H9 (cell line): ENCODE measurements around the gene STIMATE. TPM values are rescaled to one million over a fixed set of nuclear protein-coding genes. Genes with fewer than 3 reads are reported as not detected.

Experiments
- DNase-seq: peaks from one replicate; pipeline ENCODE4 v3.0.0-alpha.2; 2017
- H2AFZ ChIP-seq: one replicate; pipeline ENCODE4 v1.6.1; 2013; ENCODE audit warnings: mild to moderate bottlenecking, low read length, control low read depth, moderate library complexity
- H2AK5ac ChIP-seq: 2 replicates; pipeline ENCODE4 v1.6.1; 2013; ENCODE audit warnings: low read length, control low read depth, mixed read lengths; ENCODE audit not compliant: insufficient read length
- H2BK120ac ChIP-seq: one replicate; pipeline ENCODE4 v1.6.1; 2013; ENCODE audit warnings: low read depth, mild to moderate bottlenecking, low read length, control low read depth, inconsistent platforms; ENCODE audit not compliant: poor library complexity, severe bottlenecking
- H2BK12ac ChIP-seq: 2 replicates; pipeline ENCODE4 v1.6.1; 2013; ENCODE audit warnings: low read length, control low read depth, mixed read lengths, low read depth; ENCODE audit not compliant: insufficient read length
- H2BK15ac ChIP-seq: 2 replicates; pipeline ENCODE4 v1.6.1; 2013; ENCODE audit warnings: low read depth, low read length, control low read depth
- H2BK20ac ChIP-seq: one replicate; pipeline ENCODE4 v1.6.1; 2013; ENCODE audit warnings: low read depth, mild to moderate bottlenecking, low read length, control low read depth, inconsistent platforms; ENCODE audit not compliant: poor library complexity, severe bottlenecking
- H2BK5ac ChIP-seq: 2 replicates; pipeline ENCODE4 v1.6.1; 2013; ENCODE audit warnings: low read length, control low read depth, mixed read lengths; ENCODE audit not compliant: insufficient read length
- H3K14ac ChIP-seq: 2 replicates; pipeline ENCODE4 v1.6.1; 2013; ENCODE audit warnings: low read length, control low read depth; ENCODE audit not compliant: insufficient read depth
- H3K18ac ChIP-seq: 2 replicates; pipeline ENCODE4 v1.6.1; 2013; ENCODE audit warnings: low read depth, mild to moderate bottlenecking, mixed read lengths, low read length, control low read depth; ENCODE audit not compliant: insufficient read length
- H3K23ac ChIP-seq: 2 replicates; pipeline ENCODE4 v1.6.1; 2013; ENCODE audit warnings: low read length, control low read depth, mixed read lengths, low read depth; ENCODE audit not compliant: insufficient read length
- H3K23me2 ChIP-seq: 2 replicates; pipeline ENCODE4 v1.6.1; 2013; ENCODE audit warnings: low read depth, mild to moderate bottlenecking, mixed read lengths, low read length, control low read depth; ENCODE audit not compliant: insufficient read length, poor library complexity, severe bottlenecking
- H3K27ac ChIP-seq: 2 replicates; pipeline ENCODE4 v1.5.1; 2013; ENCODE audit warnings: low read length, control low read depth, mixed read lengths, low read depth; ENCODE audit not compliant: insufficient read length
- H3K27me3 ChIP-seq: 2 replicates; pipeline ENCODE4 v1.6.1; 2013; ENCODE audit warnings: low read length, control low read depth, inconsistent platforms; ENCODE audit not compliant: insufficient read depth
- H3K4ac ChIP-seq: 2 replicates; pipeline ENCODE4 v1.6.1; 2013; ENCODE audit warnings: low read depth, mild to moderate bottlenecking, control low read depth, inconsistent platforms, low read length, moderate library complexity
- H3K4me1 ChIP-seq: 2 replicates; pipeline ENCODE4 v1.6.1; 2013; ENCODE audit warnings: low read length, control low read depth, inconsistent platforms; ENCODE audit not compliant: insufficient read depth
- H3K4me2 ChIP-seq: 2 replicates; pipeline ENCODE4 v1.6.1; 2013; ENCODE audit warnings: low read length, control low read depth, mixed read lengths; ENCODE audit not compliant: insufficient read length, insufficient read depth
- H3K56ac ChIP-seq: 2 replicates; pipeline ENCODE4 v1.6.1; 2013; ENCODE audit warnings: low read depth, mild to moderate bottlenecking, mixed read lengths, low read length, control low read depth; ENCODE audit not compliant: insufficient read length
- H3K79me1 ChIP-seq: 2 replicates; pipeline ENCODE4 v1.6.1; 2013; ENCODE audit warnings: low read depth, mild to moderate bottlenecking, moderate library complexity, low read length, control low read depth, inconsistent platforms; ENCODE audit not compliant: insufficient read depth, poor library complexity, severe bottlenecking
- H3K79me2 ChIP-seq: 2 replicates; pipeline ENCODE4 v1.6.1; 2013; ENCODE audit warnings: low read length, control low read depth, inconsistent platforms; ENCODE audit not compliant: insufficient read depth
- H3K9ac ChIP-seq: 2 replicates; pipeline ENCODE4 v1.6.1; 2013; ENCODE audit warnings: low read length, control low read depth, mixed read lengths; ENCODE audit not compliant: insufficient read length; ENCODE audit errors: extremely low read depth
- H3K9me3 ChIP-seq: one replicate; pipeline ENCODE4 v1.6.1; 2013; ENCODE audit warnings: low read depth, low read length, inconsistent platforms; ENCODE audit not compliant: control insufficient read depth
- H3T11ph ChIP-seq: one replicate; pipeline ENCODE4 v1.6.1; 2013; ENCODE audit warnings: mild to moderate bottlenecking, low read length, control low read depth, inconsistent platforms
- H4K20me1 ChIP-seq: one replicate; pipeline ENCODE4 v1.6.1; 2013; ENCODE audit not compliant: control insufficient read depth, insufficient read length, insufficient read depth
- H4K5ac ChIP-seq: 2 replicates; pipeline ENCODE4 v1.6.1; 2013; ENCODE audit warnings: low read depth, mild to moderate bottlenecking, mixed read lengths, low read length, control low read depth; ENCODE audit not compliant: insufficient read length
- H4K8ac ChIP-seq: replicated peaks from 2 replicates; pipeline ENCODE4 v1.6.1; 2013; ENCODE audit warnings: low read length, control low read depth, mixed read lengths, low read depth; ENCODE audit not compliant: insufficient read length
- H4K91ac ChIP-seq: 2 replicates; pipeline ENCODE4 v1.6.1; 2013; ENCODE audit warnings: low read depth, mild to moderate bottlenecking, moderate library complexity, mixed read lengths, low read length, control low read depth; ENCODE audit not compliant: insufficient read length
- H3K27ac Mint-ChIP-seq, 3 experiments: 2 replicates in 2 of 3; 3 replicates in 1 of 3; pipeline ENCODE4 v1.8.0; 2020 to 2021; ENCODE audit warnings: mixed read lengths in 3 of 3, mild to moderate bottlenecking in 1 of 3, moderate library complexity in 1 of 3
- H3K27me3 Mint-ChIP-seq: 2 replicates; pipeline ENCODE4 v1.8.0; 2021; ENCODE audit warnings: low read depth, mild to moderate bottlenecking, moderate library complexity, mixed read lengths
- H3K36me3 Mint-ChIP-seq, 3 experiments: 2 replicates in 2 of 3; 3 replicates in 1 of 3; pipeline ENCODE4 v1.8.0; 2020 to 2021; ENCODE audit warnings: low read depth in 3 of 3, mixed read lengths in 3 of 3; ENCODE audit not compliant: insufficient read depth in 1 of 3
- H3K4me1 Mint-ChIP-seq, 2 experiments: 2 replicates each; pipeline ENCODE4 v1.8.0; 2020; ENCODE audit warnings: mixed read lengths in 2 of 2
- H3K4me3 Mint-ChIP-seq, 2 experiments: 2 replicates in 1 of 2; 3 replicates in 1 of 2; pipeline ENCODE4 v1.8.0; 2020 to 2021; ENCODE audit warnings: mild to moderate bottlenecking in 2 of 2, mixed read lengths in 2 of 2, moderate library complexity in 1 of 2
- H3K9me3 Mint-ChIP-seq, 2 experiments: 2 replicates in 1 of 2; 3 replicates in 1 of 2; pipeline ENCODE4 v1.8.0; 2020; ENCODE audit warnings: mild to moderate bottlenecking in 2 of 2, mixed read lengths in 2 of 2, moderate library complexity in 1 of 2
- WGBS: extraction: QIAGEN DNeasy Blood & Tissue Kit; methylation state at CpG from one replicate; pipeline ENCODE4 v1.1.7; 2013; ENCODE audit warnings: missing lambda C conversion rate, low lambda C conversion rate, mixed read lengths; ENCODE audit not compliant: insufficient read length; ENCODE audit errors: extremely low coverage; 5-methylcytosine and 5-hydroxymethylcytosine counted together
- total RNA-seq: library from RNA; stranded (reverse); gene quantifications from 2 replicates; pipeline ENCODE4 v1.2.1, GENCODE V29; 2021
- TF ChIP-seq, protein P1 (sequence below): fragments of 200-600 bp; sonication (generic); conservative IDR thresholded peaks from 3 replicates; pipeline ENCODE4 v1.8.0; 2021; ENCODE audit warnings: antibody characterized with exemption, mild to moderate bottlenecking

Gene STIMATE
- total RNA-seq, 1 experiment from 2014 or later = 25.6 TPM

DNA sequence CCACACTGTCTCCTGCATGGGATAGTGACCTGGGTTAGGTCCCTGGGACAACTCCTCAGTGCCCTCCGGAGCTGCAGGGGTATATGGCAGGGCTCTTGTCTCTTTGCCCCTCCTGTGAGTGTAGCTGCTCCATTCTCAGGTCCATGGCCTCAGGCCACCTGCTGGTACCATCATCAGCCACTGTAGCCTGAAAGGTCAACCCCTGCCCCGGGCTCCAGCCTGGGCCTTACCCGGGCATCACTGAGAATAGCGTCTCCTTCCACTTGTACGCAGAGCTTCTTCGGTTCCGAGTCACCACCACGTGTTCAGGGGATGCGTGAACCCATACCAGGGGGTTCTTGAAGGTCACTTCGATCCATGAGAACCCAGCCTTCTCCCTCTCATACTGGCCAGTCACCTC is 80.7 kb downstream of the STIMATE start:
- no peak for DNase-seq

More for the DNA sequence above, 80.7 kb downstream of the STIMATE start:
- Histone ChIP-seq H3K79me2 (no peaks in the 10 kb centered on the region), H3K4ac (no peak overlapping the region), H4K91ac (no peak overlapping the region), H3K27ac (no peak overlapping the region), H2BK120ac (no peak overlapping the region), H4K5ac (no peak overlapping the region), H3K9me3 (no peaks in the 10 kb centered on the region), H3K18ac (no peak overlapping the region), H3K79me1 (no peaks in the 10 kb centered on the region), H3K9ac (no peak overlapping the region), H3T11ph (no peak overlapping the region), H2BK5ac (no peak overlapping the region), H3K4me2 (no peak overlapping the region), H3K27me3 (no peaks in the 10 kb centered on the region), H3K56ac (no peak overlapping the region), H3K14ac (no peak overlapping the region), H2AK5ac (no peak overlapping the region), H2BK15ac (no peak overlapping the region), H2BK12ac (no peak overlapping the region), H2BK20ac (no peak overlapping the region), H3K23ac (no peak overlapping the region), H4K20me1 (no peaks in the 10 kb centered on the region), H2AFZ (no peak overlapping the region), H3K4me1 (0 out of 2 replicates have a peak, but pooled peaks cover 4% of the 10 kb centered on the region), H4K8ac (no peak overlapping the region), H3K23me2 (no peaks in the 10 kb centered on the region)
- no CpG with 5 or more reads among the region's 10 CpGs for WGBS
- TF ChIP-seq, protein P1, sequence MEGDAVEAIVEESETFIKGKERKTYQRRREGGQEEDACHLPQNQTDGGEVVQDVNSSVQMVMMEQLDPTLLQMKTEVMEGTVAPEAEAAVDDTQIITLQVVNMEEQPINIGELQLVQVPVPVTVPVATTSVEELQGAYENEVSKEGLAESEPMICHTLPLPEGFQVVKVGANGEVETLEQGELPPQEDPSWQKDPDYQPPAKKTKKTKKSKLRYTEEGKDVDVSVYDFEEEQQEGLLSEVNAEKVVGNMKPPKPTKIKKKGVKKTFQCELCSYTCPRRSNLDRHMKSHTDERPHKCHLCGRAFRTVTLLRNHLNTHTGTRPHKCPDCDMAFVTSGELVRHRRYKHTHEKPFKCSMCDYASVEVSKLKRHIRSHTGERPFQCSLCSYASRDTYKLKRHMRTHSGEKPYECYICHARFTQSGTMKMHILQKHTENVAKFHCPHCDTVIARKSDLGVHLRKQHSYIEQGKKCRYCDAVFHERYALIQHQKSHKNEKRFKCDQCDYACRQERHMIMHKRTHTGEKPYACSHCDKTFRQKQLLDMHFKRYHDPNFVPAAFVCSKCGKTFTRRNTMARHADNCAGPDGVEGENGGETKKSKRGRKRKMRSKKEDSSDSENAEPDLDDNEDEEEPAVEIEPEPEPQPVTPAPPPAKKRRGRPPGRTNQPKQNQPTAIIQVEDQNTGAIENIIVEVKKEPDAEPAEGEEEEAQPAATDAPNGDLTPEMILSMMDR = no peak
- Mint-ChIP-seq H3K4me1 (peaks cover 12 to 14% of the 10 kb centered on the region in 2 experiments), H3K36me3 (no peaks in the 10 kb centered on the region; a peak in 1 of 7 replicates), H3K27me3 (peaks cover 2% of the 10 kb centered on the region; the same call in 1 of the 2 replicates), H3K9me3 (no peaks in the 10 kb centered on the region), H3K4me3 (no peak overlapping the region), H3K27ac (peak overlapping the region in 1 of 3 experiments; percentile 82; a peak in 1 of 7 replicates)
